Measurements from ENCODE around the gene XDH. TPM values are rescaled to one million over a fixed set of nuclear protein-coding genes. Genes with fewer than 3 reads are reported as not detected.

Gene XDH
- total RNA-seq, 1 experiment from 2014 or later, result not detected

DNA sequence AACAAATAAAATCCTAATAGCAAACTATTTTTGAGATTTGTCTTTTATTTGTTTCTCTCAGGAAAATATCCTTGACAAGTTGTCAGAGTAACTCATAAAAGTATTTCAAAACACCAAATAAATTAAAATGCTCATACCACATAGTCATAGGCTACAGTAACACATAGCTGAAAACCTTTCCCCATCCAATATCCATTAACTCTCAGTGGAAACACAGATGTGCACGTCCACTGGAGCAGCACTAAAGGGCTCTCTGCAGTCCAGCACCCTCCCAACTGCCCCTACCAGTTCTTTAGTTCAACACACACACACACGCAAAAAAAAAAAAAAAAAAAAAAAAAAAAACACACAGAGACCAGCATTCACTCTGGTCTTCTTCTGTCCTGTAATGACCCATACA is 879 bp upstream of the XDH start:
- Histone ChIP-seq H3K27me3 (no peaks in the 10 kb centered on the region), H3K9me3 (replicated peaks) (no peaks in the 10 kb centered on the region; the same call in 1 of the 2 replicates), H3K4me3 (no peak overlapping the region), H3K36me3 (no peaks in the 10 kb centered on the region), H3K4me1 (no peaks in the 10 kb centered on the region), H3K27ac (no peak overlapping the region)
- no peak for DNase-seq

DNA sequence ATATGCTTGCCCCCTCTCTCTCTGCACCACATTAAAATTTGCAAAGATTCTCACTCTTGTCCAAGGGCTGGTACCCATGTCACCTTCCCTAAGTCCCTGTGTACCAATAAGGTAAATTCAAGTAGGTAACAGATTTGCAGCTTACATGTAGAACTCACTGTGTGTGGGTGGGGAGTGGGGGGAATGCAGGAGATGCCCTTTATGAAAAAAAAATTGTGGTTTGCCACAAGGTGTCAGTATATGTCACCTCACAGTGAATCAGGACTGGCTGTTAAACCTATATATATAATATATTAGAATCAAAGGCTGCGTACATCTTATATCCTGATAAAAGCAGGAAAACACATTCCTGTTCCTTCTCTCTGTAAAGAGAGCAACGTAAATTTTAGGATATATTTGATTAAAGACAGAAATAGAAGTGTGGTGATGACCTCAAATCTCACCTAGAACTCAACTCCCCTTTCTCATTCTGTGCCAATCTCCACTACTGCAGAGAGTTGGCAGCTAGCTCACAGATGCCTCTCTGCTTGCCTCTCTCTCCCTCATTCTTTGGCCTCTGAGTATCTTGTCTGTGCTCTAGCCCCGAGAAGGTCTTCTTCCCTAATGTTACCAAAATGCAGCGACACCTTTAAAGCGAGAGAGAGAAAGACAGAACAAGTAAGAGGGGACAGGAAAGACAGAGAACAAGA is 536 bp downstream of the XDH start:
- DNase-seq, result peak in 1 of 2 experiments; percentile 15
- no peaks in the 10 kb centered on the region; the same call in 1 of the 2 replicates for H3K9me3 ChIP-seq (replicated peaks)
- H3K4me1 ChIP-seq, result no peaks in the 10 kb centered on the region
- no peaks in the 10 kb centered on the region; the same call in 1 of the 2 replicates for H3K27me3 ChIP-seq
- no peak overlapping the region for H3K4me3 ChIP-seq
- no peaks in the 10 kb centered on the region for H3K36me3 ChIP-seq
- H3K27ac ChIP-seq, result no peak overlapping the region

DNA sequence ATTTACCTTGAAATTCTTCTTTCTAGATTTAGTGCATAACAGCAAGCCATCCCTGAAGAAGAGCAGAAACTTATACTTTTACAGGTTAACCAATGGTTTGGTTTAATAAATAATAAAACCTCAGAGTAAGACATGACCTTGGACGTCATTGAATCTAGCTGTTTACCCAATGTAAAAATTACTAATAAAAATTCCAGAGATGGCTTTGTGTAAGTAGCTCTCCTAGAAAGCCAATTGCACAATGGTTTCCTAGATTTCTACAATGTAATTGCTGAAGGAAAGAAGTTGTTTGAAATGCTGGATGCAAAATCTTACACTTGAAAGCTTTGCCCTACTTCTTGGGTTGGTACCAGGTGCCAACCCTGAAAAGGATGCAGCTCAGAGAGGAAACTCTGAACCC is 1.5 kb downstream of the XDH start:
- Histone ChIP-seq H3K27ac (no peak overlapping the region), H3K4me1 (no peaks in the 10 kb centered on the region), H3K9me3 (replicated peaks) (no peaks in the 10 kb centered on the region; the same call in 1 of the 2 replicates), H3K27me3 (no peaks in the 10 kb centered on the region; the same call in 1 of the 2 replicates), H3K4me3 (no peak overlapping the region), H3K36me3 (no peaks in the 10 kb centered on the region)
- DNase-seq, result no peak

DNA sequence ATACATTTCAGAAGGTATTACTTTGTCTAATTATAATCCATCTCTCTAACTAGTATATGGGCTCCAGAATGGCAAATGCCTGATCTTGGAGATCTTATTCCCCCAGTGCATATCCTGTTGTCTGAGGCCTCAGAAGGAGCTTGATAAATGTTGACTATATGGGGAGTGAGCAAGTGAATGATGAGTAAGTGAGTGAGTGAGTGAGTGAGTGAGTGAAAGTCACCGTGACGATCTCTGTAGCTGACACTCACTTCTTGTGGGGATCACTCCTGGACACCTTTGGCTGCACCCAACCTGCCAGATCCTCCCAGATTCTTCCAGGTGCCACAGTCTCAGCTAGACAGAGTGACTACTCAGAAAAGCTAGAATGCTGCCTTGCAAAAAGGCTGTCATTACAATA is 2.8 kb downstream of the XDH start:
- H3K36me3 ChIP-seq, result no peaks in the 10 kb centered on the region

DNA sequence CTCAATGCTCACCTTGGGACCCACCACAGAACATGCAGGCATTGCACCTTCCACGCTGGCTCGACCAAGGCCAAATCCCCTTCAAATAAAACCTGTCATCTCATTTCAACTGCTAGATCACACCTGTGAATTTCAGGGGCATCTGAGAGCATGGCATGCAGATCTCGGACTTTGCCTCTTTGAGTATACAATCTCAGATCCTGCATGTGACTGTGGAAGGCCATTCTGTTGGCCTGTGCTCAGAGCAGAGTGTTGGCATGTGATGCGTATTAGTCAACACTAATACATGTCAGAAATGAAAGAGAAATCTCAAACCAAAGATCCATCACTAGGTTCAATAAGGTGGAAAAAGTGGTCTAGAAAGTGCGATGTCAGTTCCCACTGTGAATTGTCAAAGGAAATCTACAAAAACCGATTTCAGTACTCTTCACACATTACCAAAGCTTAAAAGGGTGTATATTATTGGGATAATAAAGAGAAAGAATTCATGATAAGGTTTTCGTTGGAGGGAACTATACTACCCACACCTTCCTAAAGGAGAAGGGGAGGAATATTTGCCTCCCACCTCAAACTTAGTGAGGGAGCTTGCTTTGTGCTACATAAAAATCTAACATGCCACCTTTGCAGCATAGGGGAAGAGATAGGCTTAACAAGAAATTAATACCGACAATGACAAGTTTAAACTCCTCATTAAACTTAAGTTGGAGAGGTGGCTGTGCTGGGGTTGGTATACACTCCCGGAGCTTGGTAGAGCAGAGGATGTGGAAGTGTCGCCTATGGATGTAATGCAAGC is 7.8 kb downstream of the XDH start:
- H3K4me3 ChIP-seq, result no peak overlapping the region
- no peaks in the 10 kb centered on the region for H3K9me3 ChIP-seq (replicated peaks)
- no peaks in the 10 kb centered on the region for H3K4me1 ChIP-seq
- no peaks in the 10 kb centered on the region for H3K36me3 ChIP-seq
- H3K27me3 ChIP-seq, result no peaks in the 10 kb centered on the region; the same call in 1 of the 2 replicates
- H3K27ac ChIP-seq, result no peak overlapping the region
- no peak for DNase-seq

More for the DNA sequence above, 2.8 kb downstream of the XDH start:
- no peaks in the 10 kb centered on the region; the same call in 1 of the 2 replicates for H3K27me3 ChIP-seq
- H3K4me1 ChIP-seq, result no peaks in the 10 kb centered on the region
- H3K4me3 ChIP-seq, result no peak overlapping the region
- H3K9me3 ChIP-seq (replicated peaks), result no peaks in the 10 kb centered on the region
- DNase-seq, result no peak
- no peak overlapping the region for H3K27ac ChIP-seq

DNA sequence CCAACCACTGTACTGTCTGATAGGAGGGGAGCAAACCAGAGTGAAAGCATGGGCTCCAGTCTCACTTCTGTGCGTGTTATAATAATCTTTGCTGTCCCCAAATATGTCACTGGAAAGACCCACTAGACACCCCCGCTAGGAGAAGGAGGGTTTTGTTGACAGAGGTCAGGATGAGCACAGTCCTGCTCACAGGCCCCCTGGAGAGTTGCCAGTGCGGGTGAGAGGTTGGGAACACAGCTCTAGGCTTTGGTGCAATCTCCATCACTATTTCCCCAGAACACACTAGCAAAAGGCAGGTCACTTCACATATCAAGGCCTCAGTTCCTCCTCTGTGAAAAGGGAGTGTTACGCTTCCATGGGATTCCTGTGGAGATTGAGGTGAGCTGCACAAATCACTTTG is 9.7 kb downstream of the XDH start:
- no peak overlapping the region for H3K4me3 ChIP-seq
- no peak for DNase-seq
- no peaks in the 10 kb centered on the region for H3K4me1 ChIP-seq
- H3K36me3 ChIP-seq, result no peaks in the 10 kb centered on the region
- no peaks in the 10 kb centered on the region for H3K9me3 ChIP-seq (replicated peaks)
- H3K27me3 ChIP-seq, result no peaks in the 10 kb centered on the region; the same call in 1 of the 2 replicates
- no peak overlapping the region for H3K27ac ChIP-seq

DNA sequence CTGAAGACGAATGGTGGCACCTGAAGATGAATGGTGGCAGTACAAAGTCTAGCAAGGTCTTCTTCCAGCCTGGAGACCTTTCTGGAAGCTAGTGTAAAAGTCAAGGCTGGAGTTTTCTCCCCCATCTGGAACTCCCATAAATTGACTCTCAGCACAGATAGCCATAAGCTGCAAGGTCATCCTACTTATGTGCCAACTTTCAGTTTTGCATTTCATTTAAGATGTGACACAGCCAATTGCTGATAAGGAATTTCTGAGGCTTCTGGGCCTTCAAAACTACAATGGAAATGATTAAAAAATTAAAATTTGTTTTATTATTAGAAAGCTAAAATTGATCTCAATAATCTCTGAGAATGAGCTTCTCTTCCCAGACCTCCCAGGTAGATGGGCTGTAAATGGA is 10.2 kb downstream of the XDH start:
- no peaks in the 10 kb centered on the region for H3K36me3 ChIP-seq
- H3K4me1 ChIP-seq, result no peaks in the 10 kb centered on the region
- no peak overlapping the region for H3K4me3 ChIP-seq
- no peak for DNase-seq
- no peak overlapping the region for H3K27ac ChIP-seq
- no peaks in the 10 kb centered on the region for H3K9me3 ChIP-seq (replicated peaks)
- no peaks in the 10 kb centered on the region; the same call in 1 of the 2 replicates for H3K27me3 ChIP-seq

DNA sequence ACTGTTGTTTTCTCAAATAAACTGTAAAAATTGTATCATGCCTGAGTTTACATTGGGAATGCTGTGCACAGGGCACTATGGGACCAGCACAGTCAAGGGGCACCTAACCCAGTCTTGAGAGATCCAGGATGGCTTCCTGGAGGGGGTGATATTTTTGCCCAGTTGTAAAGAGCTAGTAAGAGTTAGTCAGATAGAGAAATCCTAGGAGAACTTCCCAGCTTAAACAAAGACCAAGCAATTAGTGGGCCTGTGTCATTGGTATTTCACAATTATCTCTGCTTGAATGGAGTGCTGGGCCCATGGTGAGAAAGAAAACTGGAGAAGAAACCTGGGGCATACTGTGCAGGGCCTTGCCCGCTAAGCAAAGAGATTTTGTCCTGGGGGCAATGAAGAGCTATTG is 12.2 kb downstream of the XDH start:
- Histone ChIP-seq H3K27ac (no peak overlapping the region), H3K4me3 (no peak overlapping the region), H3K4me1 (no peaks in the 10 kb centered on the region), H3K9me3 (replicated peaks) (no peaks in the 10 kb centered on the region), H3K27me3 (no peaks in the 10 kb centered on the region; the same call in 1 of the 2 replicates), H3K36me3 (no peaks in the 10 kb centered on the region)
- DNase-seq, result no peak

DNA sequence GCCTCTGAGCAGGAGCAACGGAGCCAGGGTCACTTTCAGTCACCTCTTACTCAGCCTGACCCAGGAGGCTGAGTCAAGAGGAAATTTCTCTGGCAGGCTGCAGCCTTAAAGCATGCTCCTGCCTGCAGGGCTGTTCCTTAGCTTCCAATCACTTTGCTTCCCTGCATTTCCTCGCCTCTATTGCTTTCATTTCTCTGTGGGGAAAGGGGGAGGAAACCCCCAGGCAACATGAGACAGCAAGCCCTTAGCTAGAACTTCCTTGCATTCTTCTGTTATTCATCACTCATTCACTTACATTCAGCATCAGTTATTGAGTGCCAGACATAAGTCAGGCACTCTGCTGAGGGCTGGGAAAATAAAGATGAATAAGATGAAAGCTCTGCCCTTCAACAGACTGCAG is 13.0 kb downstream of the XDH start:
- H3K27ac ChIP-seq, result no peak overlapping the region
- H3K4me3 ChIP-seq, result no peak overlapping the region
- no peak for DNase-seq
- H3K36me3 ChIP-seq, result no peaks in the 10 kb centered on the region
- no peaks in the 10 kb centered on the region for H3K9me3 ChIP-seq (replicated peaks)
- H3K4me1 ChIP-seq, result no peaks in the 10 kb centered on the region
- no peaks in the 10 kb centered on the region; the same call in 1 of the 2 replicates for H3K27me3 ChIP-seq

DNA sequence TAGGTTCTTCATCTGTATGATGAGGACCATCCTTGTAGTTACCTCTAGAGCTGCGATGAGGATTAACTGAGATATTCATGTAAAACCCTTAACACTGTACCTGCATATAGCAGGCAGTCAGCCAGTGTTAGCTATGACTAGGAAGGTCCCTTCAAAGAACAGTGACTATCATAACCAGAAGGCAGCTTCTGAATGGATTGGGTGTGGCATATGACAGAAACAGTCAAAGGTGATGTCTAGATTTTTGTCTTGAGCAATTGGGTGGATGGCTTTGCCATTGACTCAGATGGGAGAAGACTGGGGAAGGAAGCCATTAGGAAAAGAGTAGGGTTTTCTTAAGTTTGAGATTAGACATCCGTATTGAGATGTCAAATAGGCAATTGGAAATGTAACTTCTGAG is 15.7 kb downstream of the XDH start:
- no peak overlapping the region for H3K27ac ChIP-seq
- no peak overlapping the region for H3K4me3 ChIP-seq
- DNase-seq, result no peak

DNA sequence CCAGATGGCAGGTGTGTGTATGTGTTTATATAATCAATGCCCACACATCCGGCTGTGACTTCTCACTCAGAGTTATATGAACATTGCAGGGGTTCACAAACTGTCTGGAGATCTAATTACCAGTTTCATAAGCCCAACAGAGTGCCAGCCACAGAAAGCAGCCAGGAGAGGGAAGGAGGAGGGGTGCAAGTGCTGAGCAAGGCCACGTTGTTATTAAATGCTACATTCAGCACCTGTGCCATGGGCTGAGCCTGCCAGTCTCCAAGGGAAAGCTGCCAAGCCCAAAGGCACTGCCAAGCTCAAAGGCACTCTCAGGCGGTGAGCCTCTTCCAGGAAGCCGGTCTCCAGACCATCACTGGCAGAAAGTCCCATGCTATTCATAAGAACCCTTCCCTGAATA is 17.4 kb downstream of the XDH start:
- Histone ChIP-seq H3K27ac (no peak overlapping the region), H3K9me3 (replicated peaks) (no peaks in the 10 kb centered on the region), H3K27me3 (no peaks in the 10 kb centered on the region; the same call in 1 of the 2 replicates), H3K4me1 (no peaks in the 10 kb centered on the region), H3K4me3 (no peak overlapping the region), H3K36me3 (no peaks in the 10 kb centered on the region)
- no peak for DNase-seq

More for the DNA sequence above, 15.7 kb downstream of the XDH start:
- no peaks in the 10 kb centered on the region for H3K4me1 ChIP-seq
- H3K36me3 ChIP-seq, result no peaks in the 10 kb centered on the region
- H3K27me3 ChIP-seq, result no peaks in the 10 kb centered on the region
- no peaks in the 10 kb centered on the region for H3K9me3 ChIP-seq (replicated peaks)

DNA sequence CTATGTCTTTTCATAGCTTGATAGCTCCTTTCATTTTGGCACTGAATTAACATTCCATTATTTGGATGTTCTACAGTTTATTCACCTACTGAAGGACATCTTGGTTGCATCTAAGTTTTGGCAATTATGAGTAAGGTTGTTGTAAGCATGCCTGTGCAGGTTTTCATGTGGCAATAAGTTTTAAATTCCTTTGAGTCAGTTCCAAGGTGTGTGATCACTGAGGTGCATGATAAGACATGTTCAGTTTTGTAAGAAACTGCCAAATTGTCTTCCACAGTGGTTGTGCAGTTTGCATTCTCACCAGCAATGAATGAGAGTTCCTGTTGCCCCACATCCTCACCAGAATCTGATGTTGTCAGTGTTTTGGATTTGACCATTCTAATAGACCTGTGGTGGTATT is 24.2 kb downstream of the XDH start:
- Histone ChIP-seq H3K27ac (no peak overlapping the region), H3K4me3 (no peak overlapping the region), H3K9me3 (replicated peaks) (no peaks in the 10 kb centered on the region), H3K36me3 (no peaks in the 10 kb centered on the region), H3K27me3 (no peaks in the 10 kb centered on the region; the same call in 1 of the 2 replicates), H3K4me1 (no peaks in the 10 kb centered on the region)
- DNase-seq, result no peak

DNA sequence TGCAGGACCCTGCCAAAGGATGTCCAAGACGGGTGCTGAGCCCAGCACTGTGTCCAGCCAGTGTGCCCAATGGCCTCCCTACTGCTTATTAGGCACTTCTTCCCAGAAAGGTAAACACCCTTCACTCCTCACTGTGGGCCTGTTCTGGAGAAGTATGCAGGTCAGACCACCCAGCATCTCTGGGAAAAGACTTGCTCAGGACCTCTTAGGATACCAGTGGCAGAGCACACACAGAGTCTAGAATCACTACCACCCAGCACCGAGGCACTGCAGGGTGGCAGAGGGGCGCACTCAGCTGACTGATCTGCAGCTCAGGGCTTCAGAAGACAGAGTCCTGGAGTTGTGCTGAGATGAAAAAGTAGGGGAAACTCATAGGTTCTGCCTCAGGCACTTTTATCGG is 25.8 kb downstream of the XDH start:
- Histone ChIP-seq H3K4me1 (peaks cover 3% of the 10 kb centered on the region; the same call in 1 of the 2 replicates), H3K27me3 (no peaks in the 10 kb centered on the region; the same call in 1 of the 2 replicates), H3K9me3 (replicated peaks) (no peaks in the 10 kb centered on the region), H3K27ac (no peak overlapping the region), H3K4me3 (no peak overlapping the region), H3K36me3 (no peaks in the 10 kb centered on the region)
- DNase-seq, result no peak

DNA sequence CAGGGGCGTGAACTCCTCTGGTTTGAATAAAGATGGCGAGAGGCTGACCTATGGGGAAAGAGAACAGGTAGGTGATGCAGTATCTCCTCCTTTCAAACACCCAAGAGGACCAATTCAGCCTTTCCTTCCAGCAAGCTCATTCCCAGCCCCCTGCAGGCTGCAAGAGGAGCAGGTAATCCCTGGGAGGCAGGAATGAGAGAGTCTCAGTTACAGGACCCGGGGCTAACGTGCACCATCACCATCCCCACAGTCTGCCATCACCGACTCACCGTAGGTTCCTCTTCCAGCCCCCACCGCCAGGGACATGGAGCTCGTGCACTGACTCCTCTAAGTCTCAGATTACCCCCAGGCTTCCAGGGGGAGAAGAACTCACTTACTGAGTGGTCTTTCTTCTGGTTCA is 26.7 kb downstream of the XDH start:
- no peak overlapping the region for H3K4me3 ChIP-seq
- no peaks in the 10 kb centered on the region for H3K9me3 ChIP-seq (replicated peaks)
- H3K4me1 ChIP-seq, result peaks cover 3% of the 10 kb centered on the region; the same call in 1 of the 2 replicates
- no peak overlapping the region for H3K27ac ChIP-seq
- H3K36me3 ChIP-seq, result no peaks in the 10 kb centered on the region
- no peak for DNase-seq
- H3K27me3 ChIP-seq, result no peaks in the 10 kb centered on the region; the same call in 1 of the 2 replicates

DNA sequence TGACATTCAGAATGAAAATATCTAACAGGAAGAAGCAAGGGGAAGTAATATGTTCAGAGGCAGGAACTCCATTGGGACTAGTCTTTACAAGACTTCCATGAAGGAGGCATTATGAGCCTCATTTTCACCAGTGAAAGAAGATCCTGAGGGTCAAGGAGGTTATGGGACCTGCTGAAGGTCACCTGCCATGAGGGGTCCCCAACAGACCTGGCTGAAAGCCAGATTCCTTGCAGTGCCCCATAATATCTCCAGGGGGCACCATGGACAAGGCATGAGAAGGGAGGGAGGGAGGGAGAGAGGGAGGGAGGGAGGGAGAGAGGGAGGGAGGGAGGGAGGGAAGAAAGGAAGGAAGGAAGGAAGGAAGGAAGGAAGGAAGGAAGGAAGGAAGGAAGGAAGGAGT is 27.9 kb downstream of the XDH start:
- peaks cover 3% of the 10 kb centered on the region; the same call in 1 of the 2 replicates for H3K4me1 ChIP-seq
- DNase-seq, result peak in 1 of 2 experiments; percentile 42
- no peaks in the 10 kb centered on the region for H3K9me3 ChIP-seq (replicated peaks)
- no peaks in the 10 kb centered on the region; the same call in 1 of the 2 replicates for H3K27me3 ChIP-seq
- no peaks in the 10 kb centered on the region for H3K36me3 ChIP-seq
- no peak overlapping the region for H3K27ac ChIP-seq
- no peak overlapping the region for H3K4me3 ChIP-seq
